Measurements from ENCODE around the gene RXFP4. TPM values are rescaled to one million over a fixed set of nuclear protein-coding genes. Genes with fewer than 3 reads are reported as not detected.
"Not testable (repeated sequence)": the region's sequence is repeated elsewhere in the genome, so short reads cannot be mapped to it uniquely, and the experiment has no call there.

Gene RXFP4
- polyA plus RNA-seq, 1 donor (not counting 4 experiments of a cell fraction or from before 2014, with no cell fraction given): not detected

DNA sequence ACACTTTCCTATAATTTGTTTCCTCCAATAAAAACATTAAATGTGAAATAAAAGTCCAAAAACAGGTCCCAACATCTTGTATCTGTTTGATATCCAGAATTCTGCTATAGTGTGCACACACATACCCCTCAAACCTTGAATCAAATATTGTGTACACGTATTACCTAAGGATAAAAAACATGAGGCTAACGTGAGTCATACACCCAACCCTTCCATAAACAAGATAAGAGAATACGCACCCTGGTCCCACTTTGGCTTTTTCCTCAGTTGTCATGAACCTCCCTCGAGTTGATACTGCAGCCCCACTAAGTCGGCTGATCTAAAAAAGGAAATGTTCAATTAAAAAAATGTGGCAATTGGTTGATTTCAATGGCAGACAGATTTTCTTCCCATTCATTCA is 12.4 kb upstream of the RXFP4 start:
- peaks cover 25 to 55% of the 10 kb centered on the region in 2 experiments for H3K36me3 ChIP-seq (ENCODE audit: control insufficient read depth in 2 of 2, extremely low read depth in 1 of 2, insufficient read depth in 2 of 2, low read length in 2 of 2)
- no peak overlapping the region for H3K4me2 ChIP-seq (ENCODE audit: control insufficient read depth, extremely low read depth, insufficient read depth, low read depth, low read length)
- TF ChIP-seq CTCF (optimal IDR thresholded peaks at IDR 0.05 in 1 of 3, IDR thresholded peaks at IDR 0.05 in 1 of 3, conservative IDR thresholded peaks at IDR 0.05 in 1 of 3; ENCODE audit: extremely low read depth in 1 of 3, insufficient read depth in 2 of 3, low read length in 3 of 3): no peak
- TF ChIP-seq EZH2 (IDR thresholded peaks at IDR 0.05; ENCODE audit: low read length): no peak

DNA sequence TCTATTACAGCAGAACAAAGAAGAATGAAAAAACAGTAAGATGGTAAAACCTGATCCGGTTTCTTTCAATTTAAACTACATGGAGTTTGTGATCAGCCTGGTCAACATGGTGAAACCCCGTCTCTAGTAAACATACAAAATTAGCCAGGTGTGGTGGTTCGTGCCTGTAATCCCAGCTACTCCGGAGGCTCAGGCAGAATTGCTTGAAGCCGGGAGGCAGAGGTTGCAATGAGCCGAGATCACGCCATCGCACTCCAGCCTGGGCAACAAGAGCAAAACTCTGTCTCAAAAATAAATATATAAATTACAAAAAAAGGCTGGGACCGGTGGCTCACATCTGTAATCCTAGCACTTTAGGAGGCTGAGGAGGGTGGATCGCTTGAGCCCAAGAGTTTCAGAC is 10.7 kb upstream of the RXFP4 start:
- Histone ChIP-seq H3K36me3 (ENCODE audit: control insufficient read depth in 2 of 2, extremely low read depth in 1 of 2, insufficient read depth in 2 of 2, low read length in 2 of 2) (peaks cover 18 to 49% of the 10 kb centered on the region in 2 experiments), H3K27ac (ENCODE audit: control insufficient read depth, insufficient read depth, low read length) (peak overlapping the region; percentile 96), H3K4me2 (ENCODE audit: control insufficient read depth, extremely low read depth, insufficient read depth, low read depth, low read length) (peak overlapping the region; percentile 7), H3K4me1 (ENCODE audit: control insufficient read depth, extremely low read depth, insufficient read depth, low read length) (peaks cover 38% of the 10 kb centered on the region), H3K79me2 (ENCODE audit: control insufficient read depth, insufficient read depth, low read length) (peaks cover 72% of the 10 kb centered on the region), H3K9ac (ENCODE audit: control insufficient read depth, extremely low read depth, insufficient read depth, low read length) (peak overlapping the region; percentile 28)
- H3K4me3 ChIP-seq (ENCODE audit: control insufficient read depth in 2 of 3, extremely low read depth in 1 of 3, insufficient read depth in 2 of 3, low read depth in 1 of 3, low read length in 3 of 3); H3K9me1 ChIP-seq (ENCODE audit: control insufficient read depth, extremely low read depth, insufficient read depth, low read length); dilution Hi-C loops (cut with MboI; ENCODE audit: extremely low pct_ligation_motif_present, low sequenced_read_pairs); H3K9me3 ChIP-seq (ENCODE audit: control insufficient read depth, low read depth, low read length); H2AFZ ChIP-seq (ENCODE audit: control insufficient read depth, low read length); FAIRE-seq; DNase-seq (ENCODE audit: low read depth, low spot score); H4K20me1 ChIP-seq (ENCODE audit: control insufficient read depth, extremely low read depth, insufficient read depth, low read length); H3K27me3 ChIP-seq (ENCODE audit: control insufficient read depth, extremely low read depth, insufficient read depth, low read length): not testable (repeated sequence)

More for the DNA sequence above, 12.4 kb upstream of the RXFP4 start:
- Histone ChIP-seq H3K4me1 (ENCODE audit: control insufficient read depth, extremely low read depth, insufficient read depth, low read length) (peaks cover 32% of the 10 kb centered on the region), H3K4me3 (ENCODE audit: control insufficient read depth in 2 of 3, extremely low read depth in 1 of 3, insufficient read depth in 2 of 3, low read depth in 1 of 3, low read length in 3 of 3) (no peak overlapping the region), H3K79me2 (ENCODE audit: control insufficient read depth, insufficient read depth, low read length) (peaks cover 74% of the 10 kb centered on the region), H4K20me1 (ENCODE audit: control insufficient read depth, extremely low read depth, insufficient read depth, low read length) (peaks cover 10% of the 10 kb centered on the region), H3K9ac (ENCODE audit: control insufficient read depth, extremely low read depth, insufficient read depth, low read length) (no peak overlapping the region), H3K27me3 (ENCODE audit: control insufficient read depth, extremely low read depth, insufficient read depth, low read length) (no peaks in the 10 kb centered on the region), H3K9me1 (ENCODE audit: control insufficient read depth, extremely low read depth, insufficient read depth, low read length) (peaks cover 3% of the 10 kb centered on the region), H2AFZ (ENCODE audit: control insufficient read depth, low read length) (no peak overlapping the region), H3K27ac (ENCODE audit: control insufficient read depth, insufficient read depth, low read length) (no peak overlapping the region), H3K9me3 (ENCODE audit: control insufficient read depth, low read depth, low read length) (no peaks in the 10 kb centered on the region)
- dilution Hi-C loops (cut with MboI; ENCODE audit: extremely low pct_ligation_motif_present, low sequenced_read_pairs): no loop called here
- FAIRE-seq (no peak), DNase-seq (ENCODE audit: low read depth, low spot score) (no peak)

All from keratinocyte (primary cell).